Stimulated activated CD4-positive, alpha-beta T cell treated with anti-CD3 and anti-CD28 coated beads, TNF-alpha, amount 100 ng/mL, for 1 hour (primary cell): Measurements from ENCODE around the gene R3HDM4.
"Not testable (repeated sequence)": the region's sequence is repeated elsewhere in the genome, so short reads cannot be mapped to it uniquely, and the experiment has no call there.

ENCODE experiments used
- DNase-seq, 3 donors: peaks; one replicate each; pipeline ENCODE4 v3.0.0-alpha.2; 2020; ENCODE audit warnings: low read depth in 3 of 3, low spot score in 1 of 3

Gene R3HDM4

GRCh38 chr19:877992-878660 is 34.9 kb downstream of the R3HDM4 start:
- not testable (repeated sequence) for DNase-seq

- no peak for DNase-seq
Observed at GRCh38 chr19:876780-877314, 36.2 kb downstream of the R3HDM4 start.

GRCh38 chr19:876089-876488 is 36.9 kb downstream of the R3HDM4 start:
- no peak for DNase-seq

- DNase-seq: no peak
Observed at GRCh38 chr19:875265-875879, 37.6 kb downstream of the R3HDM4 start.

GRCh38 chr19:873561-874041 is 39.4 kb downstream of the R3HDM4 start:
- no peak for DNase-seq

- DNase-seq: peak; percentile 21 to 70 (median 46)
Observed at GRCh38 chr19:873084-873483, 39.9 kb downstream of the R3HDM4 start.

- DNase-seq: peak; percentile 45 to 63 (median 53)
Observed at GRCh38 chr19:872266-872951, 40.6 kb downstream of the R3HDM4 start.

- no peak for DNase-seq
Observed at GRCh38 chr19:871446-872265, 41.4 kb downstream of the R3HDM4 start.

GRCh38 chr19:870963-871401 is 42.0 kb downstream of the R3HDM4 start:
- DNase-seq: no peak

- no peak for DNase-seq
Observed at GRCh38 chr19:870314-870713, 42.7 kb downstream of the R3HDM4 start.

- DNase-seq: no peak
Observed at GRCh38 chr19:869245-870177, 43.5 kb downstream of the R3HDM4 start.

- DNase-seq: no peak
Observed at GRCh38 chr19:868458-869244, 44.4 kb downstream of the R3HDM4 start.

GRCh38 chr19:867855-868457 is 45.1 kb downstream of the R3HDM4 start:
- no peak for DNase-seq

- DNase-seq: no peak
Observed at GRCh38 chr19:867301-867793, 45.7 kb downstream of the R3HDM4 start.

- DNase-seq: no peak
Observed at GRCh38 chr19:866769-867300, 46.2 kb downstream of the R3HDM4 start.

GRCh38 chr19:863315-863620 is 49.8 kb downstream of the R3HDM4 start:
- DNase-seq: no peak

GRCh38 chr19:862581-863314 is 50.3 kb downstream of the R3HDM4 start:
- peak; percentile 47 to 69 (median 48) for DNase-seq
